Left forelimb (tissue), 1 donor: Measurements from ENCODE around the gene CCDC24.

Experiments used
- DNase-seq: peaks from one replicate; pipeline ENCODE4 v3.0.0-alpha.2; 2018; ENCODE audit warnings: low spot score

CCDC24 gene

DNA sequence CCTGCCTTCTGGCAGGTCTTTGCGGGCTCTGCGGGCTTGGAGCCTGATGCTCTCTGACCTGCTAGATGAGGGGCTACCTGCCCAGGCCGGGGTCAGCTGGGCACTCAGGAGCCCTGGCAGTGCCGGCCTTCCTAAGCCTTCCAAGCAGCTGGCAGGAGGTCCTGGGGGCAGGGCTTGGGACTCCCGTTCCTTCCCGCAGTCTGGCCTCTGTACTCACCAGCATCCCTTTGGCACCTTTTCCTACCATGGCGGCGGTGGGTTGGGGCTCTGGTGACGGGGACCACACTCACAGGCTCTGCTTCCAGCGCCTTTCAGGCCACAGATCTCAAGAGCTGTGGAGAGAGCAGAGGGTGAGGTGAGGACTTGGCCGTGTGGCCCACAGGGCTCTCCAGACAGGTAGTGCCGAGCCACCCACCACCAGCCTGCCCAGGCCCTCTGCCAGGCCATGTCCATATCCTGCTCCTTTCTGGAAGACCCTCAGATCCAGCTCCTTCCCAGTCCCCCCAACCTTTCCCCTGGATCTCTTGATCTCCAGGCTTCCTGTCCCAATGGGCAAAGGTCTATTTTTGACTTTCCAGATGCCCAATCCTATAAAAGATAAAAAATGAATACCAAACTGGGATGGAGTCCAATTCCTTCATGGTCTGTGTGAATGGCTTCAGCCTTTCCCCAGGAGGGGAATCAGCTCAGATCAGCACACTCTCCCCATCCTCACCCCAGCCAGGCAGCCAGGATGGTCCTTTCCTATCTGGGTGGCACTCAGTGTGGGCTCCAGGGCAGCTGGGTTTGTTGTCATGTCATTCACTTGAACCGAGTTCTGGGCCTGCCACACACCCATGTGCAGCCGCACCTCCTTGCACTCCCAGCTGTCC, 32.9 kb downstream of the CCDC24 start:
- no peak for DNase-seq

GRCh38 chr1:44024903-44025525, 33.6 kb downstream of the CCDC24 start:
- DNase-seq = no peak

GRCh38 chr1:44025816-44026215, 34.4 kb downstream of the CCDC24 start:
- no peak for DNase-seq

DNA sequence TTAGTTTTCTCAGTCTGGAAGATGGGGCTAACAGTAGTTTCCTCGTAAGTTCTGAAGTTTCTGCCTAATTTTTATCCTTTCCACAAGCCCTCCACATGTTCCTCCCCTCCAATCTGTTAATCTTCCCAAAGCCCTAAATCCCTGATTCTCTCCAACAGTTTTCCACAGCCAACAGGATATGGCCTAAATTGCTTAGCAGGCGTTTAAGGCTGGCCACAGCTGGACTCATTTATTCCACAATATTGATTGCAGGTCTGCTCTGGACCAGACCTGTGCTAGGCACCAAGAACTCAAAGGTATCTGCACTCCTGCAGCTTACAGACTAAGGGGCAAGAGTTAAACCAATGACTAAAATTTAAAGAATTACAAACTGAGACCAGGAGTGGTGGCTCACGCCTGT, 35.9 kb downstream of the CCDC24 start:
- no peak for DNase-seq

DNA sequence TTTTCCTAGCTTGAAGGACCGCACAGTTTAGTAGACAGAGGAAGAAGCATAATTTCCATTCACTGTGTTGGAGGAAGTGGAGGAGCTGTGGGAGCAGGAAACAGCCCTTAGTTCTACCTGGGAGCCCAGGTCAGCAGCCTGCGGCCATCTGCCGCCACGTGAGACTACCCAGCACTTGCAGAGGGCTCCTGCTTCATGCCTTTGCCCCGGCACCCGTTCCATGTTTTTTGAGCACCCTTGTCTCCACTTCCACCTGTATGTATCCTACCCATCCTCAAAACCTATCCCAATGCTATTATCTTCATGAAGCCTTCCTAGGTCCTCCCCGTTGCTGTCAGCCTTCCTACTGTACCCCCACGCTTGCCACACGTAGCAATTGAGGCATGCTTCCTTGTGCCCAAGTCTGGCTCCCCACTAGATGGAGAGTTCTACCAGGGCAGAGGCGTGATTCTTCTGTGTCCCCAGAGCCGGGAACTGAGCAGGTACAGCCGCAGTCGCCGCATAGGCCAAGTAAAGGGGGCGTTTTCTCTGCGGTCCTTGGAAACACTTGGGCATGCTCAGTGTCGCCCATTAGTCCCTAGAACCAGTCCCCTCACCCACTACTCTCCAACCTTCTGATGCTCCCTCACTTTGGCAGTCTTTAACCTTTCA, 38.0 kb downstream of the CCDC24 start:
- no peak for DNase-seq

- peak; percentile 88 for DNase-seq
These were observed 38.7 kb downstream of the CCDC24 start for GRCh38 chr1:44029911-44030604.

DNA sequence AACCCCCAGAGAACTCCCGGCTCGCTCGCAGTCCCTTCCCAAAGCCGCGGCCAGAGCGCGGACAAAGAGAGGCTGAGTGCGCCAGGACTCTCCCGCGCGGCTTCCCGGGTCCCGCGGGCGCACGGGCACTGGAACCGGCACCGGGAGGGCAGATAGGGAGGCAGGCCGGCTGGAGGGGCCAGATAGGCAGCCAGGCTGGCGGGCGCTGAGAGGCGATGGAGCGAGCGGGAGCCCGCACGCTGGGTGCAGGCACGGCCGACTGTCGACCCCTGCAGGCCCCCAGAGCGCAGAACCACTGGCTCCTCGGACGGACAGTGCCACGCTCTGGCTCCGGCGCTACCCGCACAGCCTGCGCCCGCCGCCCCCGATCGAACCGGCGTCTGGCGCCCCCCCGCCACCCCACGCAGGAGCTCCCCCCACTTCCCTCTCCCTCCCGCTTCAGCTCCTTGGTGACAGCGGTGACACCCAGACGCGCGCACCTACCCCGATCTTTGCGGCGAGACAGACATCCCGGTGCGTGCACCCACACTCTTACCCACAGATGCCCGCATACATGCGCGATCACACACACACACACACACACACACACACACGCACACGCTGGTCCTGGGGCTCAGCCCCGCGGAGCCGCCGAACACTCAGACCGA, 39.3 kb downstream of the CCDC24 start:
- DNase-seq = no peak

DNA sequence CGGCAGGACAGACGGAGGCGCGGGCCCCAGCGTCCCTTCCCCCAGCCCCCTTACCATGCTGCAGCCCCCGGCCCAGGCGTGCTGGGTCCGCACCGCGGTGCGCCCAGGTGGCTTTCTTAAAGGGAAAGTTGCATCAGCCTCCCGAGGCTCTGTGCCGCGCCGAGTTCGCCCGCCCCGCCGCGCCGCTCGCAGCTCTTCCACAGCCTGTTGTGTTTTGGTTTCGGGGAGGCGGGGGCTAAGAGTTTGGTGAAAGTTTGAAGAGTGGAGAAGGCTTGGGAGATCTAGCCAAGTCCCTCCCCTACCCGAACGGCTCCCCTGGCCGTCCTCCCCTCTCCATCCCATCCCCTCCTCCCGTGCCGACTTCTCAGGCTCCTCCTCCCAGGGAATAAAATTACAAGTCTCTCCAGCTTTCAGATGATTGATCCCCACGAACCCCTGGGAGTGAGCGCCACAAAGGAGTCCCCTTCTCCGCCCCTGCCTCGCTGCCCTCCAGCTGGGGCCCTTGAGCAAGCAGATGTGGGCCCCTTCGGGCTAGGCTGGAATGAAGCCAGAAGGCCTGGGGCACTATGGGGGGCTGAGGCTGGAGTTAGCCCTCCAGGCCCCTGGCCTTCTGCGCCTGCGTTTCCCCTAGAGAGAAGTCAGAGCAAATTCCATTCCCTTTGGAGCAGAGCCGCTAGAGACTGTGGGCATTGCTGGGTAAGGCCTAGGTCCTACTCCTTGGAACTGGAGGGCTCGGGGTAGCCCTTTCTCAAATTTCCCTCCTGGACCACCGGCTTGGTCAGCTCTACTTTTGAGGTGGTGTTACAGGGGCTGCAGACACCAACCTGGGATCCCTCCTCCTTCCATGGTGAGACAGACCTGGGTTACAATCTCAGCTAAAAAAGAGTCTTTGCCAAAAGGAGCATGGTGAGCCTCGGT, 40.1 kb downstream of the CCDC24 start, which contains the start of gene SLC6A9:
Gene SLC6A9 (minus strand): TSS at position 211 of the 918 bp plus-strand sequence. CDS start 7,185 bp downstream, outside the sequence.
- peak; percentile 76 for DNase-seq

DNA sequence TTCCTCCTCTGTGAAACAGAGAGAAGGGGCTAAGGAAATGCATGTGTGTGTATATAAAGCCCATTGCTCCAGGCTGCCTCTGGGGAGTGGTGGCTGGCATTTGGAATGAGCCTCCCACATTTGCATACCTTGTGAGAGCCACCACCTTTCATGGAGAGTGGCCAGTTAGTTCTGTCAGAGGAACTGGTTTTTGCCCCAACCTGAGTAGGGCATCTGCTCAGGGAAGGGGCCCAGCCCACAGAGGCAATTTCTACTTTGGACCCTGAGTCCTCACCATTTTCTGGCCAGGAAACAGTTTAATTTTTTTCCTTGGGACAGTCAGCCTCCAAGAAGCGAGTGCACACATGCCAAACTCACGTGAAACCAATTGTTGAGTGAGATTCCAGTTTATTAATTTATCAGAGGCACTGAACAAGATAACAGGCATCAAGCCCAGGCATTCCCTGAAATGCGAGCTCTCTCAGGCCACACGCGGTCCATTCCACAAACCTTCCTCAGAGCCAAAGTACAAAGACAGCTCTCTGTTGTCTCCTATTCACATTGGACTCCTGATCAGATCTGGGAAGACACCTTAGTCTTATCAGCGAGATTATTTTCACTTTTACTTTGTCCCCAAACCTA, 40.9 kb downstream of the CCDC24 start:
- no peak for DNase-seq

GRCh38 chr1:44033041-44033575, 41.7 kb downstream of the CCDC24 start:
- DNase-seq = no peak

DNA sequence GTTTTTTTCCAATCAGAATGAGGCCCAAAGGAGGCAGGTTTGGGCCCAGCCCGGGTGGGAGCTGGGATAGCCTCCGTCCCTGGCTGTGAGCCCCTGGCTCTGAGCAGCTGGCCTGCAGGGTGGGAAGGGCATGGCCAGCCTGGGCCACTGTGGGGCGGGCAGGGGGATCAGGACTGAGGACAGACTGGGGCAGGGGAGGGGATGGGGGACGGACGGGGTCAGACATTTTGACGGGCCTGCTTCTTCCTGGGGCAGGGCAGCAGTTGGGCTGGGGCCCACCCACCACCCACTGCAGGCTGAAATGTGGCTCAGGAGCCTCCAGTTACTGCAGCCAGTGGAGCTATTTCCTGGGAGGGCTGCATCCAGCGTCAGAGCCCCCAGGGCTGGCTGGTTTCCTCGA, 42.4 kb downstream of the CCDC24 start:
- DNase-seq = no peak

DNA sequence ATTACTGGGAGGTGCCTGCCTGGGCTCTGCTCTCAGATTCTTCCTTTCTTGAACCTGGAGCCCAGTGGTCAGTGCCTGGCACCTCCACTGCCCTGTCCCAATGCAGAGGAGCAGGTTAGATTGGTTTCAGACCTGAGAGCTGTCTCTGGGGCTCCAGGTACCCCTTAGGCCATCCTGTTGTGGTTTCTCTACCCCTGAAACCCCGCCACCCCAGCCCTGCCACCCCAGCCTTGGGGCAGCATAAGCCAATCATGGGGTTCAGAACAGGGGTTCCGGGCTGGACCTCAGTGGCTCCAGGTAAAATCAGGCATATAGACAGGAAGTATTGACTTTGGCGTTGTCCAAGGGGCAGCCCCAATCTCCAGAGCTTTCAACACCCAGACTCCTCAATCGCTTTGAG, 43.0 kb downstream of the CCDC24 start:
- no peak for DNase-seq

- no peak for DNase-seq
These were observed 43.7 kb downstream of the CCDC24 start for GRCh38 chr1:44034976-44035716.

- DNase-seq = no peak
These were observed 44.5 kb downstream of the CCDC24 start for GRCh38 chr1:44035726-44036408.

DNA sequence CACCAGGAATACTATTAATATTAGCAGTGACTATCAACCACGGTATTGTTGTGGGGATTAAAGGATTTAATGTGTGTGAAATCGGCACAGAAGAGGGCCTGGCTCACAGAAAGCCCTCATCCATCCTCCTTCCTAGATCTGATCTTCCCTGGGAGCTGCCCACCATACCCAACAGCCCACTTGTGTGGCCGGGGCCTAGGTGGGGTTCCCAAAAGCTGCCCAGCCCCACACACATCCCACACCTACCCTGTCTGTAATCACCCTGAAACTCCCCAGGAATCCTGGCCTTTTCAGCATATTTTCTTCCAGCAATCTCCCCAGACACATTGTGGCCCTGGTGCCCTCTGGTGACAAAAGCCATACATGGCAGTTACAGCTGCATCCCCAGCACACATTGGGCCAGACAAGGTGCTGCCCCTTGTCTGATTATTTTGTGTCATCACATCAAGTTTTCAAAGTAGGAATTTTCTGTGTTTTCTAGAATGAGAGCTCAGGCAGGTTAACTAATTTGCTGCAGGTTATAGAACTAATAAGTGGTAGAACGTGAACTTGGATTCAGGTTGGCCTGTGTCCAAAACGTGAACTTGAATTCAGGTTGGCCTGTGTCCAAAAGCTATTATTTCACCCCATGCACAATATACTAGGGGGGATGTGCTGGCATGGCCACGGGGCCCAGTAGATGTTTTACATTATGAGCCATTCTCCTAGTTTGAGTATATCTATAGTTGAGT, 45.2 kb downstream of the CCDC24 start:
- DNase-seq = no peak

DNA sequence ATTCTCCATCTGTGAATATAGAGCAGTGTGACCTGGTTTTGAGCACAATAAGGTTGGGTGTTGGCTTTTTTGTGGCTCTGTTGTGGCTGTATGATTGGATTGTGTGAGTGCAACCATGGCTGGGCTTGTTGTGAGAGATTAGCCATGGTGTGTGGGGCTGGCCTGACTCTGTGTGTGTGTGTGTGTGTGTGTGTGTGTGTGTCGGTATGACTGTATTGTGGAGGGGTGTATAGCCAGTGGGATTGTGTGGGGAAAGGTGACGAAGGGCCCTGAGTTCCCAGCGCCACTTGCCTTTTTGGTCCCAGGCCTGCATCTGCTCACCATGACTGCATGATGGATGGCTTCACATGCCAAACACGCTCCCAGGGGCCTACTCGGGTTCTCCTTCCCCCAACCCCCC, 45.8 kb downstream of the CCDC24 start:
- no peak for DNase-seq

GRCh38 chr1:44038876-44039657, 47.7 kb downstream of the CCDC24 start:
- DNase-seq = no peak
